Fibroblast of upper back skin (primary cell): ENCODE data around the gene MCU.
"Not testable (repeated sequence)": the region's sequence is repeated elsewhere in the genome, so short reads cannot be mapped to it uniquely, and the experiment has no call there.

Experiments used
- DNase-seq: peaks from one replicate; pipeline ENCODE4 v3.0.0-alpha.2; 2013

The MCU gene

GRCh38 chr10:72911758-72912157 lies 219.8 kb downstream of the MCU start:
- DNase-seq, result no peak

GRCh38 chr10:72912736-72913135 lies 220.8 kb downstream of the MCU start:
- DNase-seq, result no peak

DNA sequence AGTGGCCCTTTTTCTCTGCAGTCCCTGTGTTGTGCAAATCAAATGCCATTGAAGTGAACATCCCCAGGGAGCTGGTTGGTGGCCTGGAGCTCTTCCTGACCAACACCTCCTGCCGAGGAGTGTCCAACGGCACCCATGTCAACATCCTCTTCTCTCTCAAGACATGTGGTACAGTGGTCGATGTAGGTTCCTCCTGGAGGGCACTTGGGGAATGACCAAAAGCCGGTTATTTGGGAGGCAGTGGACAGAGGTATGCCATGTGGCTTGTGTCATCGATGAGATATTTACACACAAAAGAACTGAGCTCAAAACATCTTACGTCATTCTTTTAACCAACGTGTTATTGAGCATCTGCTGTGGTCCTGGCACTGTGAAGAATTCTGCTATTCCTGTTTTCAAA lies 221.3 kb downstream of the MCU start:
- DNase-seq, result no peak

DNA sequence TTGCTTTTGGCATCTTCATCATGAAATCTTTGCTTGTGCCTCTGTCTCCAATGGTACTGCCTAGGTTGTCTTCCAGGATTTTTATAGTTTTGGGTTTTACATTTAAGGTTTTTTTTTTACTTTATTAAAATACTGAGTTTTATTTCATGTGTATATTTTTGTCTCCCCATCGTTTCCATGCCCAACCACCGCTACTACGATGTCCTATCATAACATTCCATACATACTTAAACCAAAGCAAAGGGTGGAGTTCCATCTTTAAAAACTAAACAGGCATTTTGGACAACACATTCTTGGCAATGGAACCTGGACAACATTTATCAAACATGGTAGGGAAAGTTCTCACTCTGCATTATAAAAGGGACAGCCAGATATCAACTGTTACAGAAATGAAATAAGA lies 225.3 kb downstream of the MCU start:
- not testable (repeated sequence) for DNase-seq

DNA sequence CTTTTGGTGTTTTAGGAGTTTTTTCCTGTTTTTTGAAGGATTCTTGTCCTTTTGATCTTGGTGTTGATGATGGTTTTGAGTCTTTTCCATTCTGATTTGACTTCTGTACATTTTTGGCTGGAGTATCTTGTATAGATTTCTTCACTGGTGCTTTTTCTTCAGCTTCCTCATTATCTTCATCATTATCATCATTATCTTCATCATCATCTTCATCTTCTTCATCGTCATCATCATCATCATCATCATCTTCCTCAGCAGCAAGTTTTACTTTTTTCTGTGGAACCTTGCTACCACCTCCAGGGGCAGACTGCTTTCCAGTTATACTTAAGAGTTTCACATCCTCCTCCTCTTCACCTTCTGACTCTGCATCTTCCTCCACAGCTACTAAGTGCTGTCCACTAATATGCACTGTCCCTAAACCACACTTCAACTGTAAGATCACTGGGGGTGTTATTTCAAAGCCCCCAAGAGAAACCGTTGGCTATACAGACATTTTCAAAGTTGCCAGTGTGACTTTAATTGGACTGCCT lies 225.9 kb downstream of the MCU start:
- DNase-seq, result not testable (repeated sequence)

GRCh38 chr10:72918352-72918751 lies 226.4 kb downstream of the MCU start:
- no peak for DNase-seq

GRCh38 chr10:72921147-72921683 lies 229.3 kb downstream of the MCU start:
- DNase-seq, result not testable (repeated sequence)

- DNase-seq, result no peak
These were observed 232.4 kb downstream of the MCU start for GRCh38 chr10:72924351-72924750.

- DNase-seq, result no peak
These were observed 234.1 kb downstream of the MCU start for GRCh38 chr10:72925951-72926465.

DNA sequence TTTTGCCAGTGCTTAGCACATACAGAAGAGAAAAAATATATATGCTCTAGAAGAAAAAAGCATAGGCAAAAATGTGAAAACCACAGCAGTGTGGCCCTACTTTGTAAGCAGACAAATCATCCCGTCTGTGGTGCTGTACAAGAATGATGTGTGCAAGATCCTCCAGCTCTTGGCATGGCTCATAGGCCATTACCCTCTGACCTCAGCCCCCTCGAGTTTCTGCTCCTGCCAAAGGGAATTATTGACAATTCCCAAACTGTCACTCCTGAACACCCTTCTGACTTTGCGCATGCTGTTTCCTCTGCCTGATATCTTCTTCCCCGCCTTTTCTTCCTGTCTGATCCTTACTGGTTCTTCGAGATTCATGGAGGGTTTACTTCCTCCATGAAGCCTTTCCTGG lies 235.5 kb downstream of the MCU start:
- DNase-seq, result no peak

DNA sequence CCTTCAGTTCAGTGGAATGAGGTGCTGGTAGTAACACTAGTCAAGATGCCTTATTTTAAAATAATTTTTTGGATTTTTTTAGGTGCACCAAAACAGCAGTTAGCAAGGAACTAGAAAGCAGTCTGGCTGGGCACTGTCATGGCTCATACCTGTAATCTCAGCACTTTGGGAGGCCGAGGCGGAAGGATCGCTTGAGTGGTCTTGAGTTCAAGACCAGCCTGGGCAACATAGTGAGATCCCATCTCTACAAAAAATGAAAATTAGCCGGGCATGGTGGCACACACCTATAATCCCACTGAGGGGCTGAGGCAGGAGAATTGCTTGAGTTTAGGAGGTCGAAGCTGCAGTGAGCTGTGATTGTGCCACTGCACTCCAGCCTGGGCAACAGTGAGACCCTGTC lies 236.9 kb downstream of the MCU start:
- DNase-seq, result no peak

DNA sequence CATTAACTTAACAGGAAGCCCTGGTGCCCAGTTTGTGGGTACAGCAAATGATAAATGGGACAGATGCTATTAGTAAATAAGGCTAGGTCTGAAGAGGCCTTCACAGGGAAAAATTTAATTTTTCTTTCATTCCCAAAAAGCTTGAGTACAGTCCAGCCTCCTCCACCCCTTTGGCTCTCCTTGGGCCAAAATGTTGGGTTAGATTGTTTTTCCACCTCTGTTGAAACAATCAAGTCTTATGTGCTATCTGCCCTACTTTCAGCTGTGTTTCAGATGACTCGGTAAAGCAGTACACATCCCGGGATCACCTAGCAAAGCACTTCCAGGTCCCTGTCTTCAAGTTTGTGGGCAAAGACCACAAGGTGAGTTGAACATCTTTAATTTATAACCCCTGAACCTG lies 238.3 kb downstream of the MCU start:
- no peak for DNase-seq

DNA sequence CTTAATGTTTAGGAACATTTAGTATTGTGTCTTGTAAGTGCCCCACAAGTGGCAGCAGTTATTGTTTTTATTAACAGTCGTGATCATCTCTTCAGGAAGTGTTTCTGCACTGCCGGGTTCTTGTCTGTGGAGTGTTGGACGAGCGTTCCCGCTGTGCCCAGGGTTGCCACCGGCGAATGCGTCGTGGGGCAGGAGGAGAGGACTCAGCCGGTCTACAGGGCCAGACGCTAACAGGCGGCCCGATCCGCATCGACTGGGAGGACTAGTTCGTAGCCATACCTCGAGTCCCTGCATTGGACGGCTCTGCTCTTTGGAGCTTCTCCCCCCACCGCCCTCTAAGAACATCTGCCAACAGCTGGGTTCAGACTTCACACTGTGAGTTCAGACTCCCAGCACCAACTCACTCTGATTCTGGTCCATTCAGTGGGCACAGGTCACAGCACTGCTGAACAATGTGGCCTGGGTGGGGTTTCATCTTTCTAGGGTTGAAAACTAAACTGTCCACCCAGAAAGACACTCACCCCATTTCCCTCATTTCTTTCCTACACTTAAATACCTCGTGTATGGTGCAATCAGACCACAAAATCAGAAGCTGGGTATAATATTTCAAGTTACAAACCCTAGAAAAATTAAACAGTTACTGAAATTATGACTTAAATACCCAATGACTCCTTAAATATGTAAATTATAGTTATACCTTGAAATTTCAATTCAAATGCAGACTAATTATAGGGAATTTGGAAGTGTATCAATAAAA lies 240.5 kb downstream of the MCU start:
- DNase-seq, result no peak

- peak; percentile 49 for DNase-seq
These were observed 243.4 kb downstream of the MCU start for GRCh38 chr10:72935361-72935760.
